HT1080 (cell line): Measurements from ENCODE around the gene MCCC2. TPM values are rescaled to one million over a fixed set of nuclear protein-coding genes. Genes with fewer than 3 reads are reported as not detected.
A peak's percentile ranks its signal among the peaks of the same experiment; 100 is the strongest.
"Not testable (repeated sequence)": the region's sequence is repeated elsewhere in the genome, so short reads cannot be mapped to it uniquely, and the experiment has no call there.

Experiments
- DNase-seq: peaks from one replicate; pipeline ENCODE4 v3.0.0-alpha.2; 2015; ENCODE audit warnings: low read depth
- total RNA-seq: library from RNA; depleted of rRNA; stranded (reverse); fragments of >200 nt; shearing (Covaris generic); gene quantifications from 2 replicates; pipeline ENCODE4 v1.2.3, GENCODE V29; 2014

Gene MCCC2
- total RNA-seq, 1 experiment from 2014 or later: 50.3 TPM

DNA sequence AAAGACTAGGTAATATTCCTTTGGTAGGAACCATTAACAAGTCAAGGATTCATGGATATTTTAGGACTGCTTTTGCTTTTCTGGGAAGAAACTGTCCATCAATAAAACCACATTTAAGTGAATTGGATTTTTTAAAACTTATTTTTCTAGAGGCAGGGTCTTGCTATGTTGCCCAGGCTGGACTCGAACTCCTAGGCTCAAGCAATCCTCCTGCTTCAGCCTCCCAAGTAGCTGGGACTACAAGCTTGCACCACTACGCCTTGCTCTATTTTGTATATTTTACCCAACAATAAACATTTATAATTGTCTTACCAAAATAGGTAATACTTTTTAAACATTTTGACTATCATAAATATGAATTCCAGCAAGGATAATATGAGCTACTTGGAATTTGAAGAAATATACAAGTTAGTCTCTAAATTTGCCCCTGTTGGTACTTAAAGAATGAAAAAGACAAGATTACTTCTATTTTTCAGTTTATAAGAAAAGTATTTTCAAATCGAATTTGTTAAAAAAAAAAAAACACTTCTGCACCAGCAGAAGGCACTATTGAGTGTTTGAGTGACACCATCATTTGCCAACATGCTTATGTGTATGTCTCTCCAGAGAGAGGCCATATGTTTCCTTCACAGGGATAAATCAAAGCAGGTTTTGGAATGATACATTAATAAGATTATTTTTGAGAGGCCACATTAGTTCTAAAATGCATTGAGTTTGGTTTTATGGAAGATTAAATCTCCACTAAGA lies 71.9 kb downstream of the MCCC2 start:
- no peak for DNase-seq

DNA sequence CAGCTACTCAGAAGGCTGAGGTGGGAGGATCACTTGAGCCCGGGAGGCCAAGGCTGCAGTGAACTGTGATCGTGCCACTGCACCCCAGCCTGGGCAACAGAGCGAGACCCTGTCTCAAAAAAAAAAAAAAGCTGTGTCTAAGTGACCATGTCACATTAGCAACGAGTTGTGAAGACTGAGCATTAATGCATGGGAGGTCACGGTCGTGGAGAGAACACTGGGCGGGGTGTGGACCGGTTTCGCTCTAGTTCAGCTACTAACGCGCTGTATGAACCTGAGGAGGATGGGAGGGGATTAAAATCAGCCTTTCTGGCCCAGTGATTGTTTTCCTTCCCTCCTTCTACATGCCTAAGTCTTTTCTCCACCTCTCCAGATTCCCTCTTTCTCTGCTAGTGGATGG lies 75.2 kb downstream of the MCCC2 start:
- DNase-seq: no peak

DNA sequence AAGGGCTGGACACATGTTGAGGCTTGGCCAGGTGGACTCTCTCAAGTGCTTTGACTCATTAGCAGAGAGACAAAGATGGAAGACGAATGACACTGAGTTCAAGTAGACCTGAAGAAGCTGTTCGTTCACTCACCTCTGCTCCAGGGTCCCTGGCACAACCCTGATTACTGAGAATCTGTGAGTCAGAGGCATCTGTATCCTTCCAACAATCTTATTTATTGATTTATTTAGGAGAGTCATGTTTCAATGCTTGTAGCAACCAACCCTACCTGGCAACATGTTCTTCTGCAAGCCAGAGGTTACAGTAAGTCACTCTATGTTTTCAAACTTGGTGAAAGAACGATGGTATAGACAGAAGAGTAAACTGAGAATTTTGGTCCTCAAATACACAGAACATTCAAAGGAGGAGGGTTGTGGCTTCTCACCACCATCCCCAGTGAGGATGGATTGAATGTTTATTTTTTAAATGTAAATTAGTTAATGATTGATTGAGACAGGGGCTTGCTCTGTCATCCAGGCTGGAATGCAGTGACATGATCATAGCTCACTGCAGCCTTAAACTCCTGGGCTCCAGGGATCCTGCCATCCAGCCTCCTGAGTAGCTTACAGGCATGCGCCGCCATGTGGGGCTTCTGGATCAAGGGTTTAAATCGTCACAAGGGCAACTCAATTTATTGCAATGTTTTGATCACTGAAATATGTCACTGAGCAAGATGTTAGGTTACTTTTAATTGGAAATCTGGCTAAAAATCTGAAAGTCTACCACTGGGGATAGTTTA lies 76.2 kb downstream of the MCCC2 start:
- no peak for DNase-seq

DNA sequence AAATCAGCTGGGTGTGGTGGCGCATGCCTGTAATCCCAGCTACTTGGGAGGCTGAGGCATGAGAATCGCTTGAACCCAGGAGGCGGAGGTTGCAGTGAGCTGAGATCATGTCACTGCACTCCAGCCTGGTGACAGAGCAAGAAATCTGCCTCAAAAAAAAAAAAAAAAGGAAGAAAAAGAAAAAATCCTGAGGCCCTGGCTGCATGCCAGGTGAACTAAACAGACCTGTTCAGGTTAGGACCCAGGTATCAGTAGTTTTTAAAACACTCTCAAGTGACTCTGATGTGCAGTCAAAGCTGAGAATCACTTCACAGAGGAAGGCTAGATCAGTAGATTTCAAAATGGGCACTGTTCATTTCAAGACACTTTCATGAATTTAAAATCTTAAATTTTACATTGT lies 77.5 kb downstream of the MCCC2 start:
- not testable (repeated sequence) for DNase-seq

DNA sequence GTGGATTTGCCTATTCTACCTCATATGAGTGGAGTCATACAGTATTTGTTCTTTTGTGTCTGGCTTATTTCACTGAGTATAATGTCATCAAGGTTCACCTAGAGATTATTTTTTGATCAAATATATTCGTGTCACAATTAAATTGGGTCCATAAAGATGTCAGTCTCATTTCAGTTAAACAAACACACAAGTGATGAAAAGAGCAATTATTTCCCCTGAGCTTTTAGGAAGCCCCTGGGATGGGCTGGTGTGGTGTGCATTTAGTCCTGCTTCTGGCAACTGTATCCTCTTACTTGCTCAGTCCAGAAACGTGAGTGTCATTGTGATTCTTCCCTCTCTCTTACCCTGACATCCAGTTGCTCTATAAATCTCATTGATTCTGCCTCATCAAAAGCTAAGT lies 79.2 kb downstream of the MCCC2 start:
- DNase-seq: no peak

DNA sequence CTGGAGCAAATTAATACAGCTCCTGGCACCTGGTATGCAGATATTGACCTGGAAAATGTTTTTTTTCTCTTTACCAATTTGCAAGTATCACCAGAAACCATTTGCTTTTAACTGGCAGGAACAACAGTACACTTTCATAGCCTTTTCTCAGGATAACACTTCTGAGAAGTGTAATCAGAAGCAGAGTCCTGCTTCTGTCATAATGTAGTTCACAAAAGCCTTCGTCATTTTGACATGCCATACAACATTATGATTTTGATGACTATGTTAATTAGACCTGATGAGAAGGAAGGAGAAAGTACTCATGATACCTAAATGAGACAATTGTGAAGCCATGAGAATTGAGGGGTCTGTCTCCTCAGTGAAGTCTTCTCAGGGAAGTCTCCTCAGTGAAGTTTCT lies 90.8 kb downstream of the MCCC2 start:
- no peak for DNase-seq

DNA sequence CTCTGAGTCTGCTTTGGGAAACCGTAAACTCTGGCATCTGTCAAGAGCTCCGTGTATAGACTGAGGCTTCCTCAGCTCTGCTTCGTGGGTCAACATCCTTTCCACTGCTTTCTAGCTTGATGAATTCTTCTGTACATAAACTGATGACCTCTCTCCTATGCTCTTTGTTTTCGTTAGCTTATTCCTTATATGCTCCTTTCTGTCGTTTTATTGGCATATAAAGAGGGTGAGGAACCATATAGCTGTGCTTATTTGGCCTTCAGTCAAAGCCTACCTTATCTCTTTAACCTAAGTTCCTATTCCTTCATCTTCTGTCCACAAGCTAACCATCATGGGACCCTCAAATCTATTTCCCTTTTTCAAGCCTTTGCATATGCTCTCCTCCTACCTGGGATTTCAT lies 92.6 kb downstream of the MCCC2 start:
- DNase-seq: no peak

DNA sequence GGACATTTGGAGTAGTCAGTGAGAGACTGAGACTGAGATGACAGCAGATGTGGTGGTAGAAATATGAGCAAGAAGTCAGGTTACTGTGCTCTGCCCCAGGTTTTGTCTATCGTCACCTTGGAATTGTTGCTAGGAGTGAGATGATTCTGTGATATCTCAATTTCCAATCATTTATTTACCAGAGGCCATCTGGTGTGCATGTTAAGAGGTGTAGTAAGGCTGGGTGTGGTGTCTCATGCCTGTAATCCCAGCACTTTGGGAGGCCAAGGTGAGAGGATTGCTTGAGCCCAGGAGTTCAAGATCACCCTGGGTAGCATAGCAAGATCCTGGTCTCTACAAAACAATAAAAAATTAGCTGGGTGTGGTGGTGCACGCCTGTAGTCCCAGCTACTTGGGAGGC lies 93.4 kb downstream of the MCCC2 start:
- DNase-seq: no peak

DNA sequence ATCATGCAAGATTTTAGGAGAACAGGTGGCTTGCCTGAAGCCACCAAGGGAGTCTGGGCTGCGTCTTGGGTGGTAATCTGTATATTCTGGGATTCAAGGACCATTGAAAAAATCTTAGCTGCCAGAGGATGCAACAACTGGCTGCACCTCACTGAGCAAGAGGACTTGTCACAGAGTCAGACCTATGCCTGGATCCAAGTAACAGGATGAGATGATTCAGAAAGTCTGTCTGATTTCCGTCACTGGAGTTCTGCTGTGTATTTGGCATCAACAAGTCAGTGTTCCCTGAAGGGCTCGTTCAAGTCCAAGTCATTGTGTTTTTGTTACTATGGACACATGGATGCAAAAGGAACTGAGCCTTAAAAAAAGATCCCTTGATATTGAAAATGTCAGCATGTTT lies 94.2 kb downstream of the MCCC2 start:
- DNase-seq: peak; percentile 50

DNA sequence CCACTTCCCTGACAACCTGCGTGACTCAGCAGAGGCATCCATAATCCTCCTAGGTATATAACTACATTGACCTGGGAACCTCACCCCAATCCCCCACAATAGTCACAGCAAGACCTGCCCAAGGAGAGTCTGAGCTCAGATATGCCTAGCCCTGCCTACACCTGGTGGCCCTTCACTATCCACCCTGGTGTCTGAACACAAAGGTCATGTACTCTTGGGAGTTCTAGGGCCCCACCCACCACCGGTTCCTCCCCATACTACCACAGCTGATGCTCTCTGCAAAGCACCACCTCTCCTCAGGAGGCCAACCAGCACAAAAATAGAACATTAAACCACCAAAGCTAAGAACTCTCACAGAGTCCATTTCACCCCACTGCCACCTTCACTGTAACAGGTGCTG lies 97.2 kb downstream of the MCCC2 start:
- DNase-seq: no peak

DNA sequence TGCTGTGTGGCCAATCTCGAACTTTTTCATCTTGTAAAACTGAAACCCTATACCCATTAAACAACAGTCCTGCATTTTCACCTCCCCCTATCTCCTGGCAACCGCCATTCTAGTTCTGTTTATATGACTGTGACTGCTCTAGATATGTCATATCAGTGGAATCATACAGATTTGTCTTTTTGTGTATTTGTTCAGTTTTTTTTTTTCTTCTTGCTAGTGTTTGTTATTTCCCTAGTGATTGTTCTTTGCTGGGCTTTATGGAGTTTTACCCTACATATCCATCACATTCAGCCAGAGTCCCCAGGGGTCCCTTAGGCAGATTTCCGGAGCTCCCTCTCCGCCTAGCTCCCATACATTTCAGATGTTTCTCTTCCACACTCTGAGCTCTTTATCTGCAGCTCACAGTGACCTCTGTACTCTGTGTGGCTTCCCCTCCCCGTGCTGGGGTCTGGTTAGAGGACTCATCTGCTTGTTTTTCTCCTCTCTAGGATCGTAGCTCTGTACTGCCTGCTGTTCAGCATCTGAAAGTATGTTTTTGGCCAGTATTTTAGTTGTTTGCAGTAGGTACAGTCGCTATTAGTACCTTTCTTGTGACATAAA lies 106.8 kb downstream of the MCCC2 start:
- no peak for DNase-seq

DNA sequence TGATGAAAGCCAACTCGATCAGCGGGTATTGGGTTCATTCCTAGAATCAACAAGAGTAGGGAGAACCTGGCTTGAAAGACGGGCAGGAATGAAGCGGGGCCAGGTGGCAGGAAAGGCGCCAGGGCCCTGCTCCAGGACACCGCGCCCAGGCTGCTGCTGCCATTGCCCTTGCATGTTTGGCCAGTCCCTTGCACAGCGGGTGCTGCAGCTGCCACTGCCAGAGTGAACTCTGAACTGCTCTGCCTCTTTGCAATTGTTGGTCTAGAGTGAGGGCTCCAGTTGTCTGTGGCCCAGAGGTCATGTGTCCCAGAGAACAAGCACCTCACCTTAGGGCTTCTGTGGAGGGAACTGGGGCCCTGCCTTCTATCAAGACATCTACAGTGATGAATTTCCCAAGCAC lies 107.9 kb downstream of the MCCC2 start:
- no peak for DNase-seq

DNA sequence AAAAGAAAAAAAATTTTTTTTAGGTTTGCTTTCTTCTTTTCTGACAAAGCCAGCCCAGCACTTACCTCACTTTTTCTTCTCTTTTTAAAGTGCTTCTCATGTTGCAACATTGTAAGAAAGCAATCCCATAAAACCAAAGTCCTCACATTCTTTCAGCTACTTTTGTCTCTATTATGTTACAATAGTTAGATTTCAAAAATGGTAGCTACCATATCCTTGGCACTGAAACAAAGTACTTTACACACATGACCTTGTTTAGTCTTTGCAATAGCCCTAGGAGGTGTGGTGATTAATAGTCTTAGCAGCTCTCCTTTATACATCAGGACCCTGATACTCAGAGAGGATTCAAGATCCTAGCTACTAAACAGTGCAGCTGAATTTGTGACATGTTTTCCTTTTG lies 108.5 kb downstream of the MCCC2 start:
- DNase-seq: no peak

DNA sequence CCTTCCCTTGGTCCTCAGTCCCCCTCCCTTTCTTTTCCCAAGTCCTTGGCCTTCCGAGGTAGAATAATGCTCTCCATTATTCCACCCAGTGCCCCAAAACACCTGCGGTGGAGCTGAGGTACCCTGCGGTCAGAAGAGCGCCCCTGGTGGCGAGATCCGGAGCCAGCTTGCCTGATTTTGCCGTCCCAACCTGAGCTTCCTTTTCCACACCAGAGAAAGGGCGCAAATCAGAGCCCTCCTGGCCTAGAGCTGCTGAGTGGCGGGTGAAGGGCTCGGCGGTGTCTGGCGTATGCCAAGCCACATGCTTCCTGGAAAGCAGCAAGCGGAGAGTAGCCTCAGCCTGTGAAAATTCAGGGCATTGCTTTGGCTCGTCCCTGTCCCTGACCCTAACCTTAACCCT lies 110.8 kb downstream of the MCCC2 start:
- peak; percentile 32 for DNase-seq

DNA sequence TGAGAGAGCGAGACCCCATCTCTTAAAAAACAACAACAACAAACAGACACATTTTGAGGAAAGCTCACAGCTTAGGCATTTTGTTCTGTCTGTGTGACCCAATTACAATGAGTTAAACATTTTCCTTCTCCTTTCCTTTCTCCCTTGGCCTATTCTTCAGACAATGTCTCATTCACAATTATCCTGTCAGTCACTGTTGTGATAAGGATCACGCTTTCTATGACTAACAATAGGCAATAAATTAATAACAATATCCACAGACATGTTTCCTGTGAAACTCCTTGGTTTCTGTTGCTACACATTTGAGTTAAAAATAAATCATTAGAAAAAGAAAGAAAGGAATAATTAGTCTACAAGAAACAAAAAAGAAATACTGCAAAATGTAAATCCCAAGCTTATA lies 112.1 kb downstream of the MCCC2 start:
- no peak for DNase-seq

DNA sequence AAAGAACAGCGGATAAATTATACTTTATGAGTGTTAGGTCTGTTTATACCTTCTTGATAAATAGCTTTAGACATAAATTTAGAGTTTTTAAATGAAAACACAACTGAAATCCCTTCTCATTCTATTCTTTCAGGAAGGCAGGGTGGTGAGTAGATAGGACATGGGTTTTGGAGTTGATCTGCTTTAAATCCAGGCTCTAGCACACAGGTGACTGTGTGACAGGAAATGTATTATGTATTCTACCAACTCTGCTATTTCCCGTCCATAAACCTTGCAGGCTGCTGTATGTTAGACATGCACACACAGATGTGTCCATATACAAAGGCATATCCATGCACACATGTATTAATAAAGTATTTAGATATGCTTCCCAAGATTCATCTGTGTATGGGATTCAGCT lies 112.6 kb downstream of the MCCC2 start:
- DNase-seq: no peak

DNA sequence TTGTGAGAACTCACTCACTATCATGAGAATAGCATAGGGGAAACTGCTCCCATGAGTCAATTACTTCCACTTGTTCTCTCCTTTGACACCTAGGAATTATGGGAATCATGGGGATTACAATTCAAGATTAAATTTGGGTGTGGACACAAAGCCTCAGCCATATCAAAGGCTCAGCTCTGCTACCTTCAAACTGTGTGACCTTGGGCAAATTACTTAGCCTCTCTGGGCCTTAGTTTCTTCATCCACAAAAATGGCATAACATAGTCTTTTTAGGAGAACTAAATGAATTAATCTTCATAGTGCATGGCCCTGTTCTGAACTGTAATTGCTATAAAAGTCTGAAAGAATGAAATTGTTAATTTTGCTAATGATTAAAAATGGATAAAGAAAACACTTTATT lies 113.7 kb downstream of the MCCC2 start:
- no peak for DNase-seq

DNA sequence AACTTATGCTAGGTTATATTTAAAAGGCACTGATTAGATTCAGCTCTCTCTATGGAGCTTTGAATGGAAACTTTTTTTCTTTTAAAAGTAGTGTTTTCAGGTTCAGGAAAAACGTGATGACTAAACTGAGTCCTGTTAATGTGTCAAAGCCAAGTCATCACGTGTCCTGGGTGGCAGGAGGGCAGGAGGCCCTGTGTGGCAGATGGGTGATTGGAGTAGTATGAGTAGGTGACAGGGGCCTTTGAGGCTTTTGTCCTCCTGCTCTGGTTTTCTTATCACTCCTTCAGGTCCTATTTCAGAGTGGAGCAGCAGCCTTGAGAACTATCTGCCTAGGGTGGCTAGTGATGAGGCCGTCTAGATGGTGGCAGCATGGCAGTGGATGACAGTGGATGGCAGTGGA lies 114.3 kb downstream of the MCCC2 start:
- DNase-seq: no peak

DNA sequence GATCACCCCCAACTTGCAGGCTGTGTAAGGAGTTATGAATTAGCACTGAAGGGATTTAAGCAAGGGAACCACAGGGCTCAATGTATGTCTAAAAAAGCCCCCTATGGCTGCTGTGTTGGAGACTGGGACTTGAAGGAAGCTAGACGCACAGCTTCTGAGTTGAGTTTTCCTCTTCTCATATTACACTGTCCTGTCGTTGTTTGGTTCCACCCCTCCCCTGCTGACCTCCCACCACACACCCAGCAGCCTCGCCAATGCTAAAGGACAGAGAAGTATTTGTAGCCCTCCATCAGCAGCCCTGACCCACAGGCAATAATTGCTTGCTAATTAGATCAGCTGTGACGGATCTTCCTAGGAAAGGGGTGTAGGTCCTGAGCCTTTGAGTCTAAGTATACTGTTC lies 116.8 kb downstream of the MCCC2 start:
- DNase-seq: no peak

DNA sequence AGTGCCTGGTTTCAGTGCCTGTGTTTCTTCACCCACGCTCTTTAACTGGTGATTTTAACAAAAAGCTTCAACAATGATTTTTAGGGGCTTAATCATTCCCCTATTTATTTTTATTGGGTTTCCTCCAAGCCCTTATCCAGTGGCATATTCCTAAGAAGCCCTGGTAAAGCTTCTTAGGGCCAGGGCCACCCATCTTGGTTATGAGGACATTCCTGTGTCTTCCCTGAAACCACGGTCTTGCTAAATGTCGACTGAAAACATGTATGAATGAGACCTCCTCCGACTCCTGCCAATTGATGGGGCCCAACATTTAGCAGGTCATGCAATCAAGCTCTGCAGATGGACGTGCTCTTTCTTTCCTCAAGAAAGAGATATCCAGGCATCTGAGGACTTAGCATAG lies 118.3 kb downstream of the MCCC2 start:
- DNase-seq: no peak

DNA sequence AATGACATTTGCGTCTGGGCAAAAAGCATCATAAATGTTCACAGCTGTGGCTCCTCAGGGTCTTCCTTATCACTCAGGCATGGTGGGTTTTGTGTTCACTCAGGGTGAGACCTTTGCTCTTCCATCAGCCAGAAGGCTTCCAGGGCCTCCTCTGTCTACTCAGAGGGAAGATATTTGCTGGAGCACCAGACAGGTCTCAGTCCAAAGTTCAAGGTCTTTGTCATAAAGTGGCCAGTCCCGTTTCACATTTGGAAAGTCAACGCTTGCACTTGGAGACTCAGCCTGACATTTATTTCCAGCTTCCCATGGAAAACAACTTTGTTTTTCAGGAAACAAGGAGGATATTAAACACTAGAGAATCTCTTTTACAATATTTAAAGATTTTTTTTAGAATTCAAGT lies 119.8 kb downstream of the MCCC2 start:
- DNase-seq: no peak
